Hindlimb muscle (tissue), 1 donor: Measurements from ENCODE around the gene EEIG1. TPM values are rescaled to one million over a fixed set of nuclear protein-coding genes. Genes with fewer than 3 reads are reported as not detected.

Experiments
- DNase-seq: peaks from one replicate; pipeline ENCODE4 v3.0.0-alpha.2; 2013
- polyA plus RNA-seq: library from polyadenylated mRNA; unstranded; fragments of 120-200 nt; gene quantifications from one replicate; pipeline ENCODE4 v1.2.1, GENCODE V29; 2013; ENCODE audit not compliant: insufficient read length

The EEIG1 gene
- polyA plus RNA-seq, 1 donor = 17.8 TPM

GRCh38 chr9:127974001-127974768 lies 6.6 kb downstream of the EEIG1 start:
- no peak for DNase-seq

GRCh38 chr9:127973169-127974000 lies 7.4 kb downstream of the EEIG1 start:
- DNase-seq = no peak

- DNase-seq = no peak
These were observed 8.4 kb downstream of the EEIG1 start for GRCh38 chr9:127972236-127972871.

GRCh38 chr9:127971357-127972235 lies 9.2 kb downstream of the EEIG1 start:
- no peak for DNase-seq

GRCh38 chr9:127970401-127971313 lies 10.1 kb downstream of the EEIG1 start:
- DNase-seq = no peak

- no peak for DNase-seq
These were observed 11.9 kb downstream of the EEIG1 start for GRCh38 chr9:127968700-127969383.

GRCh38 chr9:127968042-127968441 lies 12.7 kb downstream of the EEIG1 start:
- no peak for DNase-seq

- no peak for DNase-seq
These were observed 13.5 kb downstream of the EEIG1 start for GRCh38 chr9:127967151-127967809.

- no peak for DNase-seq
These were observed 14.2 kb downstream of the EEIG1 start for GRCh38 chr9:127966416-127967150.

- DNase-seq = no peak
These were observed 14.8 kb downstream of the EEIG1 start for GRCh38 chr9:127965953-127966352.

GRCh38 chr9:127963359-127964064 lies 17.3 kb downstream of the EEIG1 start:
- no peak for DNase-seq

- no peak for DNase-seq
These were observed 17.8 kb downstream of the EEIG1 start for GRCh38 chr9:127963041-127963358.

- no peak for DNase-seq
These were observed 18.5 kb downstream of the EEIG1 start for GRCh38 chr9:127962278-127962677.

GRCh38 chr9:127961613-127962155 lies 19.1 kb downstream of the EEIG1 start:
- DNase-seq = no peak

- DNase-seq = no peak
These were observed 19.7 kb downstream of the EEIG1 start for GRCh38 chr9:127961155-127961490.

- no peak for DNase-seq
These were observed 20.2 kb downstream of the EEIG1 start for GRCh38 chr9:127960410-127961154.

GRCh38 chr9:127959841-127960409 lies 20.9 kb downstream of the EEIG1 start:
- DNase-seq = no peak
